Activated naive CD8-positive, alpha-beta T cell treated with anti-CD3 and anti-CD28 coated beads, Interleukin-2, amount 10 ng/mL, durations not matched to agents 7 days and 5 days (primary cell): ENCODE measurements around the gene UGT1A6. TPM values are rescaled to one million over a fixed set of nuclear protein-coding genes. Genes with fewer than 3 reads are reported as not detected.
"Not testable (repeated sequence)": the region's sequence is repeated elsewhere in the genome, so short reads cannot be mapped to it uniquely, and the experiment has no call there.

Experiments used
- ATAC-seq: fragments of 150-1000 bp; cut with Tn5 transposase; one replicate; pipeline ENCODE4 v1.10.0; 2021; ENCODE audit warnings: low read depth, moderate library complexity
- POLR2A ChIA-PET: fragments of 350-600 bp; sonication (Branson Sonifier 250); formaldehyde crosslinking; loops from one replicate; lab custom pipeline; 2021; ENCODE audit warnings: antibody characterized with exemption; lab: Charles Lee
- DNase-seq: peaks from one replicate; pipeline ENCODE4 v3.0.0; 2021
- H3K27ac Mint-ChIP-seq: one replicate; pipeline ENCODE4 v1.8.0; 2022; ENCODE audit warnings: mild to moderate bottlenecking, mixed read lengths
- H3K27me3 Mint-ChIP-seq: one replicate; pipeline ENCODE4 v1.8.0; 2022; ENCODE audit warnings: mild to moderate bottlenecking, moderate library complexity, mixed read lengths
- H3K36me3 Mint-ChIP-seq: one replicate; pipeline ENCODE4 v1.8.0; 2021; ENCODE audit warnings: mild to moderate bottlenecking, mixed read lengths
- H3K4me1 Mint-ChIP-seq: one replicate; pipeline ENCODE4 v1.8.0; 2021; ENCODE audit warnings: mixed read lengths
- H3K4me3 Mint-ChIP-seq: one replicate; pipeline ENCODE4 v1.8.0; 2022; ENCODE audit warnings: mild to moderate bottlenecking, moderate library complexity, mixed read lengths
- H3K9me3 Mint-ChIP-seq: one replicate; pipeline ENCODE4 v1.8.0; 2021; ENCODE audit warnings: mixed read lengths
- total RNA-seq, 2 experiments: library from RNA; stranded (reverse); gene quantifications; one replicate each; pipeline ENCODE4 v1.2.3, GENCODE V29; 2021

The UGT1A6 gene
- total RNA-seq = not detected

DNA sequence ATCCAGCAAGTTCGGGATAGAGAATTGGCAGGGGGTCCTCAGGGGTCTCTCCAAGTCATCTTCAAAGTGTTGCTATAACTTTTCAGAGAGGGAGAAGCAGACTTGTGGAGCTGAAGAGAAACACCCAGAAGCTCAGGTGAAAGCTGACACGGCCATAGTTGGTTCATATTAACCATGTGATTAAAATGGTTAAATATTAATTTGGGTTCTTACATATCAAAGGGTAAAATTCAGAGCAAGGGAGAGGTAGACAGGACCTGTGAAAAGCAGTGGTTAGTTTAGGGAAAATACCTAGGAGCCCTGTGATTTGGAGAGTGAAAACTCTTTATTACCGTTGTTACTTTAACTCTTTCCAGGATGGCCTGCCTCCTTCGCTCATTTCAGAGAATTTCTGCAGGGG, at the start of gene UGT1A6:
UGT1A6 (plus strand) TSS at position 243 of the 400 bp plus-strand sequence; CDS start at position 358, 115 bp downstream.
- H3K27ac Mint-ChIP-seq = no peak within 1 kb of the TSS
- H3K4me1 Mint-ChIP-seq = no peaks in the 10 kb centered on the region
- H3K36me3 Mint-ChIP-seq = no peaks in the 10 kb centered on the region
- DNase-seq (no peak), ATAC-seq (no peak)
- POLR2A ChIA-PET = no interaction called here
- H3K27me3 Mint-ChIP-seq = peaks cover 17% of the 10 kb centered on the region
- no peak within 1 kb of the TSS for H3K4me3 Mint-ChIP-seq
- no peaks in the 10 kb centered on the region for H3K9me3 Mint-ChIP-seq

DNA sequence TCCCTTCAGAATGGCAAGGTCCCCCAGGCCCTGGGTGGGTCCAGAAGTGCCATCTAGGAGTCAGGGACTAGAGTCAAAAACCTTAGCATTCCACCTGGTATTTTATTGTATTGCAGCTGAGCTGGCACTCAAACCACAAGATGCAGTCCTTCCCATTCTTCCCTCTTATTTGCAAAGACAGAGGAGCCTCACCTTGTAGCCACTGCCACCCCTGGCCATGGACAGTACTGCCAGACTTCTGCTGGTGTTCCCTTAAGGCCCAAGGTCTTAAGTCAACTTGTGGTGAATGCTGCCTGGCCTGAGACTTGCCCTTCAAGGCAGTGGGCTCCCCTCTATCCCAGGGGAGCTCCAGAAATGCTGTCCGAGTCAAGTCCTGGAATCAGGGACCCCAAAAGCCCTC, 49.6 kb upstream of the UGT1A6 start:
- Mint-ChIP-seq H3K27me3 (no peaks in the 10 kb centered on the region), H3K4me1 (peaks cover 5% of the 10 kb centered on the region), H3K36me3 (peaks cover 3% of the 10 kb centered on the region), H3K4me3 (no peak overlapping the region), H3K27ac (no peak overlapping the region), H3K9me3 (peaks cover 19% of the 10 kb centered on the region)
- POLR2A ChIA-PET = no interaction called here
- DNase-seq (no peak), ATAC-seq (no peak)

DNA sequence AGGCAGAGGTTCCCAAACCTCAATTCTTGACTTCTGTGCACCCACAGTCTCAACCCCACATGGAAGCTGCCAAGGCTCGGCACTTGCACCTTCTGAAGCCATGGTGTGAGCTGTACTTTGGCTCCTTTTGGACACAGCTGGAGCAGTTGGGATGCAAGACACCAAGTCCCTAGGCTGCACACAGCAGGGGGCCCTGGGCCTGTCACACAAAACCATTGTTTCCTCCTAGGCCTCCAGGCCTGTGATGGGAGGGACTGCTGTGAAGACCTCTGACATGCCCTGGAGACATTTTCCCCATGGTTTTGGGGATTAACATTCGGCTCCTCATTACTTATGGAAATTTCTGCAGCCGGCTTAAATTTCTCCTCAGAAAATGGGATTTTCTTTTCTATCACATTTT, 46.7 kb upstream of the UGT1A6 start:
- peaks cover 19% of the 10 kb centered on the region for H3K9me3 Mint-ChIP-seq
- DNase-seq, ATAC-seq, H3K27me3 Mint-ChIP-seq, H3K4me3 Mint-ChIP-seq, H3K27ac Mint-ChIP-seq, POLR2A ChIA-PET, H3K36me3 Mint-ChIP-seq, H3K4me1 Mint-ChIP-seq: not testable (repeated sequence)

DNA sequence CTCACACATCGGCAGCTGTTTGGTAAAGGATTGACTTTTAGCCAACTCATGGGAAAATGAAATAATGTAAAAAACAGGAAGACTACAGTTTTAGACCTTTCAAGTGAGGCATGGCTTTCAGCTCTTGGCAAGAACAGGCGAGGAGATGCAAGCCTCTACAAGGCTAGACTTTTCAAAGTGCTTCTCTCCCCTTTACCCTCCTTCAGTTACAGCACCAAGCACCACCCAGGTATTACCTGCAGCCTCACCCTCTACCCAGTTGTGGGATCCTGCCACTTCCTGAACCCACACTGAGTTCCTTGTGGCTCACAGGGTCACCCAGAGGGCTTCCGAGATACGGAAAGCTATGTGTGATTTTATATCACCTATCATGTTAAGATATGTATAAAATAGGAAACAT, 41.7 kb upstream of the UGT1A6 start:
- peaks cover 12% of the 10 kb centered on the region for H3K27me3 Mint-ChIP-seq
- POLR2A ChIA-PET = no interaction called here
- no peak for DNase-seq
- no peak overlapping the region for H3K27ac Mint-ChIP-seq
- H3K36me3 Mint-ChIP-seq = peaks cover 2% of the 10 kb centered on the region
- H3K4me1 Mint-ChIP-seq = no peaks in the 10 kb centered on the region
- peaks cover 12% of the 10 kb centered on the region for H3K9me3 Mint-ChIP-seq
- no peak overlapping the region for H3K4me3 Mint-ChIP-seq
- ATAC-seq = no peak

DNA sequence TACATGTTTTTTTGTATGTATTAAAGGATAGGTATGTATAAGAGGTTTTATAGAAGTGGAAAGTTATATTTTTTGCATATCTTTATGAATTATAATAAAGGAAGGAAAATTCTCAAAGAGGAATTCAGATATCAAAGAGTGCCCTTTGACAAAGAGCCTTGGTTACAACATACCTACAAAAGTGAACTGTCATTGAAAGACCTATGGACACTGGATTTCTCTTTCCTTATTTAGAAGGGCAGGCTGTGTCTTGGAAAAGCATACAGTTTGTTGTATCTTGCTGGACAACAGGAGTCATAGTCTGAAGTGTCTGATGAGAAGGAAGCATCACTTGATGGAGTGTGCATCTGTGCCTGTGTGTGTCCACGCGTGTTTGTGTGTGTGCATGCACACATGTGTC, 41.3 kb upstream of the UGT1A6 start:
- Mint-ChIP-seq H3K36me3 (peaks cover 2% of the 10 kb centered on the region), H3K27ac (no peak overlapping the region), H3K27me3 (peaks cover 12% of the 10 kb centered on the region), H3K4me1 (no peaks in the 10 kb centered on the region), H3K9me3 (peaks cover 11% of the 10 kb centered on the region), H3K4me3 (no peak overlapping the region)
- ATAC-seq (no peak), DNase-seq (no peak)
- POLR2A ChIA-PET = no interaction called here

DNA sequence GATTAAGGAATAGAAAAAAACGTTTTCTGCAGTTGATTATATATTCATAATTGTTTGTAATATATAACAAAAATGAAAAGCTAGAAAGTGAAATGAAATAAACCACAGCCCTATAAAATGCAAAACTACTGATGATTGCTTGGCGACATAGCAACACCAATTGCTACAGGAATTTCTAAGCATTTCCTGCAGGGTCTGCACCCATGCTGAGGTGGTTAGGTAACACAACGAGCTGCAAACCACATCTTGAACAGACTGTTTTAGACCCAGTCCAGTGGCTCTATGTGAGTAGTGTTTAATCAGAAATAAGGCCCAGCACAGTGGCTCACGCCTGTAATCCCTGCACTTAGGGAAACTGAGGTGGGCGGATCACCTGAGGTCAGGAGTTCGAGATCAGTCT, 38.2 kb upstream of the UGT1A6 start:
- Mint-ChIP-seq H3K4me1 (peaks cover 4% of the 10 kb centered on the region), H3K4me3 (no peak overlapping the region), H3K27ac (no peak overlapping the region), H3K36me3 (no peaks in the 10 kb centered on the region), H3K27me3 (peaks cover 31% of the 10 kb centered on the region), H3K9me3 (no peaks in the 10 kb centered on the region)
- ATAC-seq (no peak), DNase-seq (no peak)
- POLR2A ChIA-PET = no interaction called here

DNA sequence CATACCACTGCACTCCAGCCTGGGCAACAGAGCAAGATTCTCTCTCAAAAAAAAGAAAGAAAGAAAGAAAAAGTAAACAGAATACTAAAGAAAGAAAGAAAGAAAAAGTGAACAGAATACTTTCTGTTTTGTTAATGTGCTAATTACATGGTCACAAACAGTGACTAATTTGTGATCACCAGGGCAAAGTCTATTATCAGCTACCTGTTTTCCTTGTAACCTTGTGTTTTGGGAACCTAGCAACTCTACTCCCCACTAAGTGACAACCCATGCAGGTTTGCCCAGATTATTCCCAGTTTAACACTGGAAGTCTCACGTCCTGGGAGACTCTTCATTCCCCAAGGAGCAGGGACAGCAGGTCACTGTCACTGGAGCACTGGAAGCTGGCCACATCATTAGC, 37.6 kb upstream of the UGT1A6 start:
- Mint-ChIP-seq H3K4me1 (peaks cover 4% of the 10 kb centered on the region), H3K36me3 (no peaks in the 10 kb centered on the region), H3K4me3 (no peak overlapping the region), H3K27me3 (peaks cover 36% of the 10 kb centered on the region), H3K27ac (no peak overlapping the region), H3K9me3 (no peaks in the 10 kb centered on the region)
- POLR2A ChIA-PET = no interaction called here
- no peak for DNase-seq
- no peak for ATAC-seq

DNA sequence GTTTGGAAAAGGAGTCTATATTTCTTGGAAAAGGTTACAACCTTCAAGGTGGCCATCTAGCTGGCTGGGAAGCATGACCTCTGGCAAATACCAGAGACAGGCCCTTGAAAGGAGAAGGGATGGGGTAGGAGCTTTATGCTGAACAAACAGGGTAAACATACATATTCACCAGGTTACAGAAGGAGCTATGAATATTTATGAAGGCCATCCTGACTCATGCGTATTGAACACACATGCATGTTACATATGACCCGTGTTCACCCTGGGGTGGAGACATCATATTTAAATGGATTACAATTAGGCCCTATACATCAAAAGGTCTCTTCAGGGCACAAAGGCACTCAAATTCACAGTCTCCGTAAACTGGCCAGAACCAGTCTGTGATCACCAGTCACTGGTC, 36.7 kb upstream of the UGT1A6 start:
- POLR2A ChIA-PET, H3K27ac Mint-ChIP-seq, H3K4me1 Mint-ChIP-seq, H3K36me3 Mint-ChIP-seq, DNase-seq, H3K4me3 Mint-ChIP-seq, ATAC-seq, H3K9me3 Mint-ChIP-seq: not testable (repeated sequence)
- H3K27me3 Mint-ChIP-seq = peaks cover 42% of the 10 kb centered on the region

DNA sequence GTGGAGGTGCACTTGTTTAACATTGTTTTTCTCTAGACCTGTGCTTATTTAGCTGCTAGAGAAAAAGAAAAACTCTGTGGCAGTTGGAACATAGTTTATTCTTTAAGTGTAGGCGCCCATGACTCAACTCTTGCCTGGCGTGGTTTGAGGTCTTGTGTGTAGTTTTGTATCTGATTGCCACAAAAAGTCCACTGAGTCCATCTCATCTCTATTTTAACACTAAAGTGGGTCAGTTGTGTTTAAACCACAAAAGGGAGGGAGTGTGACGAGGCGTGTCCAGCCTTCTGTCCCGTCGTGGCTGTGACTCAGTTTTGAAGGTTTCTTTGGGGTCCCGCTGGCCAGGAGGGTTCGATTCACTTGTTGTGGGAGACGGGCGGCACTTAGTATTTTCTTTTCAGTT, 36.2 kb upstream of the UGT1A6 start:
- Mint-ChIP-seq H3K9me3 (no peaks in the 10 kb centered on the region), H3K4me1 (peaks cover 4% of the 10 kb centered on the region), H3K4me3 (no peak overlapping the region), H3K36me3 (no peaks in the 10 kb centered on the region), H3K27me3 (peaks cover 41% of the 10 kb centered on the region), H3K27ac (no peak overlapping the region)
- ATAC-seq (no peak), DNase-seq (no peak)
- POLR2A ChIA-PET = no interaction called here

DNA sequence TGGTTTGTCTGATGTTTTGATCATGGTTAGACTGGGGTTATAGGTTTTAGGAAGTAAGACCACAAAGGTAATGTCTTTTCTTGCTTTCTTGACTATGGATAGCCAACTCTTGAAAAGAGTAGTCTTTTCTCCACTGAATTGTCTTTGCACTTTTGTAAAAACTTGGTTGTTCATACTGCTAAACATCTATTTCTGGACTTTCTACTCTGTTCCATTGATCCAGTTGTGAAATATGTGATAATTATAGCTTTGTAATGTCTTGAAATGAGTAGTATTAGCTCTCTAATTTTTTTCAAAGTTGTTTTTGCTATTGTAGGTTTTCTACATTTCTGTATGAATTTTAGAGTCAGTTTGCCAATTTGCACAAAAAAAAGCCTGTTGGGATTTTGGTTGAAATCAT, 34.1 kb upstream of the UGT1A6 start:
- Mint-ChIP-seq H3K4me3 (no peak overlapping the region), H3K27me3 (peaks cover 41% of the 10 kb centered on the region), H3K27ac (no peak overlapping the region), H3K4me1 (peaks cover 4% of the 10 kb centered on the region), H3K9me3 (no peaks in the 10 kb centered on the region), H3K36me3 (no peaks in the 10 kb centered on the region)
- DNase-seq (no peak), ATAC-seq (no peak)
- POLR2A ChIA-PET = no interaction called here

DNA sequence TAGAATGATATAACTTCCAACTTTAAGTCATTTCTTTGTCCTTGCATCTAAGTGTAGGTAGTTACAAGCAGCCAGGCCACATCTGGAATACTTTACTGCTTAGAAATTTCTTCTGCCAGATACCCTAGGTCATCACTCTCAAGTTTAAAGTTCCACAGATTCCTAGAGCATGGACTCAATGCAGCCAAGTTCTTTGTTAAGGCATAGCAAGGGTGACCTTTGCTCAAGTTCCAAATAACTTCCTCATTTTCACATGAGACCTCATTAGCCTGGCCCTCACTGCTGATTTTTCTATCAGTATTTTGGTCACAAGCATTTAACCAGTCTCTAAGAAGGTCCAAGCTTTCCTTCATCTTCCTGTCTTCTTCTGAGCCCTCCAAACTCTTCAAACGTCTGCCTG, 28.8 kb upstream of the UGT1A6 start:
- Mint-ChIP-seq H3K4me3 (no peak overlapping the region), H3K27me3 (peaks cover 25% of the 10 kb centered on the region), H3K9me3 (peaks cover 7% of the 10 kb centered on the region), H3K4me1 (no peaks in the 10 kb centered on the region), H3K36me3 (peaks cover 1% of the 10 kb centered on the region), H3K27ac (no peak overlapping the region)
- ATAC-seq (no peak), DNase-seq (no peak)
- POLR2A ChIA-PET = no interaction called here

DNA sequence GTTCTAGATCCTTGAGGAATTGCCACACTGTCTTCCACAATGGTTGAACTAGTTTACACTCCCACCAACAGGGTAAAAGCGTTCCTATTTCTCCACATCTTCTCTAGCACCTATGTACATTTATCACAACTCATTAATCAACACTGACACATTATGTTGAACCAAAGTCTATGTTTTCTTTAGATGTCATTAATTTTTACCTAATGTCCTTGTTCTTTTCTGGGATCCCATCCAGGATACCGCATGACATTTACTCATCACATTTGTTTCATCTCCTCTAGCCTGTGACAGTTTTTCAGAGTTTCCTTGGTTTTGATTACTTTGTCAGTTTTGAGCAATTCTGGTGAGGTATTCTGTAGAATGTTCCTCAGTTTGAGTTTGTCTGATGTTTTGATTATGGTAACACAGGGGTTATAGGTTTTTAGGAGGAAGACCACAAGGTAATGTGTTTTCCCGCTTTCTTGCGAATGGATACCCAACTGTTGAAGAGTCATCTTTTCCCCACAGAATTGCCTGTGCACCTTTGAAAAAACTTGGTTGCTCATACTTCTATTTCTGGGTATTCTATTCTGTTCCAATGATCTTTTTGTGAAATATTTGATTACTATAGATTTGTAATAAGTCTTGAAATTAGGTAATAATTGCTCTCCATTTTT, 24.0 kb upstream of the UGT1A6 start:
- no peaks in the 10 kb centered on the region for H3K4me1 Mint-ChIP-seq
- DNase-seq (no peak), ATAC-seq (no peak)
- peaks cover 1% of the 10 kb centered on the region for H3K36me3 Mint-ChIP-seq
- H3K4me3 Mint-ChIP-seq = no peak overlapping the region
- peaks cover 7% of the 10 kb centered on the region for H3K9me3 Mint-ChIP-seq
- POLR2A ChIA-PET = no interaction called here
- H3K27me3 Mint-ChIP-seq = peaks cover 15% of the 10 kb centered on the region
- no peak overlapping the region for H3K27ac Mint-ChIP-seq

DNA sequence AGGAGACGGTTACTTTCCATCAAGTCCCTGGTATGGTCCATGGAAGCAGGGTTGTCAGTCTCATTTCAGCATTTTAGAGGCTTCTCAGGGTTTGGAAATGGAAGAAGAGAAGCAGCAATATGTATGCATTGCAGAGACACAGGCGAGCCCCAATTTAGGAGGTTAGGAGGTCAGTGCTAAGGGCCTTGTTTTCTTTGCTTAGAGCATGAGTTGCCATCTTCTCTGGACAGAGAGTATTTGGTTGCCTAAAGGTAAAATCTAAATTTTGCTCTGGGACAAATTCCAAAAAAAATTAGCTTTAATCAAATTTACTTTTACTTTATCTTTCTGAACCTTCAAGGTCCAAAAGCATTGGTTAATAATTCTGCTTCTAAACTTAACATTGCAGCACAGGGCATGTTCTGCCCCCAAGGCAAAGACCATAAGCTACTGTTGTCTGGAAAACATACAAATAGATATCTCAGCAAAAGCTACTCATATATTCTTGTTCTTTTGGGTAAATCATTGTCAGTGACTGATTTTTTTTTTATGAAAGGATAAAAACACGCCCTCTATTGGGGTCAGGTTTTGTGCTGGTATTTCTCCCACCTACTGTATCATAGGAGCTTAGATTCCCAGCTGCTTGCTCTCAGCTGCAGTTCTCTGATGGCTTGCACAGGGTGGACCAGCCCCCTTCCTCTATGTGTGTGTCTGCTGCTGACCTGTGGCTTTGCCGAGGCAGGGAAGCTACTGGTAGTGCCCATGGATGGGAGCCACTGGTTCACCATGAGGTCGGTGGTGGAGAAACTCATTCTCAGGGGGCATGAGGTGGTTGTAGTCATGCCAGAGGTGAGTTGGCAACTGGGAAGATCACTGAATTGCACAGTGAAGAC, 21.2 kb upstream of the UGT1A6 start, which contains the start of gene UGT1A9:
UGT1A9 (plus strand) TSS at position 609 of the 872 bp plus-strand sequence; CDS start at position 646, 37 bp downstream.
- POLR2A ChIA-PET = no interaction called here
- H3K9me3 Mint-ChIP-seq = peaks cover 7% of the 10 kb centered on the region
- peaks cover 1% of the 10 kb centered on the region for H3K36me3 Mint-ChIP-seq
- peaks cover 19% of the 10 kb centered on the region for H3K27me3 Mint-ChIP-seq
- H3K4me3 Mint-ChIP-seq = no peak within 1 kb of the TSS
- H3K4me1 Mint-ChIP-seq = no peaks in the 10 kb centered on the region
- no peak within 1 kb of the TSS for H3K27ac Mint-ChIP-seq
- ATAC-seq (no peak), DNase-seq (no peak)

DNA sequence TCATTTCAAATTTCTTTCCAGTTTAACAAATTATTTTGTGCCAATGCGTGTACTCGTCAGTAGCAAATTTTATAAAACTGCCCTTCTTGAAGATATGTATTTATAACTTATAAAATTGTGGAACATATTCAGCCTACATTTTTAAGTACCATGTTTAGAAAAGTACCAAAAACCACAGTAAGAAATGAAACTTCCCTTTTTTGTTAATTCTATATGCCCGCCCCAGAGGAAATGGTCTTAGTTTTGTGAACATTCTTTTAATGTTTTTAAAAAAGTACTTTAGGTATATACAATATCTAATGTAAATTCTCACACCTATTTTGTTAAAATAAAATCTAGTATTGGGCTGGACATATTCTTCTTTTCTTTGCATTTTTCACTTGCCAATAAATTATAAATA, 19.8 kb upstream of the UGT1A6 start:
- H3K4me1 Mint-ChIP-seq = no peaks in the 10 kb centered on the region
- H3K4me3 Mint-ChIP-seq = no peak overlapping the region
- peaks cover 1% of the 10 kb centered on the region for H3K36me3 Mint-ChIP-seq
- no peak for ATAC-seq
- peaks cover 20% of the 10 kb centered on the region for H3K27me3 Mint-ChIP-seq
- peaks cover 6% of the 10 kb centered on the region for H3K9me3 Mint-ChIP-seq
- no peak for DNase-seq
- POLR2A ChIA-PET = no interaction called here
- no peak overlapping the region for H3K27ac Mint-ChIP-seq
